IMR-90 (cell line): Measurements from ENCODE around the gene XYLT2. TPM values are rescaled to one million over a fixed set of nuclear protein-coding genes. Genes with fewer than 3 reads are reported as not detected.

Experiments
- MXI1 ChIP-seq: IDR thresholded peaks from 2 replicates; pipeline ENCODE4 v1.6.1; 2012; ENCODE audit warnings: low read depth, mild to moderate bottlenecking, low read length, moderate library complexity, borderline replicate concordance
- RAD21 ChIP-seq: IDR thresholded peaks from 2 replicates; pipeline ENCODE4 v1.6.1; 2012; ENCODE audit warnings: low read length, improper control_type of control experiment
- RFX5 ChIP-seq: IDR thresholded peaks from 2 replicates; pipeline ENCODE4 v1.8.0; 2012; ENCODE audit warnings: low read depth, mild to moderate bottlenecking, low read length, moderate library complexity
- polyA plus RNA-seq, 3 experiments: library from polyadenylated mRNA; depleted of rRNA; stranded (reverse); fragments of >200 nt; gene quantifications; 2 replicates each; pipeline ENCODE4 v1.2.3, GENCODE V29; 2012; ENCODE audit warnings: low replicate concordance in 1 of 3
- total RNA-seq: library from RNA; depleted of rRNA; stranded (reverse); fragments of >200 nt; gene quantifications from 2 replicates; pipeline ENCODE4 v1.2.3, GENCODE V29; 2012
- TF ChIP-seq, protein P1 (sequence below): fragments of 150-350 bp; IDR thresholded peaks from 2 replicates; pipeline ENCODE4 v1.6.1; 2017; ENCODE audit warnings: mild to moderate bottlenecking, antibody characterized with exemption, low read length, low read depth
- TF ChIP-seq, protein P2 (sequence below): fragments of 150-350 bp; IDR thresholded peaks from 2 replicates; pipeline ENCODE4 v1.6.1; 2016; ENCODE audit warnings: low read depth, mild to moderate bottlenecking, low read length, moderate library complexity, borderline replicate concordance

The XYLT2 gene
- total and polyA plus RNA-seq, 2 of the 4 experiments (the other 2 are of a cell fraction): 27.7 to 31.9 TPM

DNA sequence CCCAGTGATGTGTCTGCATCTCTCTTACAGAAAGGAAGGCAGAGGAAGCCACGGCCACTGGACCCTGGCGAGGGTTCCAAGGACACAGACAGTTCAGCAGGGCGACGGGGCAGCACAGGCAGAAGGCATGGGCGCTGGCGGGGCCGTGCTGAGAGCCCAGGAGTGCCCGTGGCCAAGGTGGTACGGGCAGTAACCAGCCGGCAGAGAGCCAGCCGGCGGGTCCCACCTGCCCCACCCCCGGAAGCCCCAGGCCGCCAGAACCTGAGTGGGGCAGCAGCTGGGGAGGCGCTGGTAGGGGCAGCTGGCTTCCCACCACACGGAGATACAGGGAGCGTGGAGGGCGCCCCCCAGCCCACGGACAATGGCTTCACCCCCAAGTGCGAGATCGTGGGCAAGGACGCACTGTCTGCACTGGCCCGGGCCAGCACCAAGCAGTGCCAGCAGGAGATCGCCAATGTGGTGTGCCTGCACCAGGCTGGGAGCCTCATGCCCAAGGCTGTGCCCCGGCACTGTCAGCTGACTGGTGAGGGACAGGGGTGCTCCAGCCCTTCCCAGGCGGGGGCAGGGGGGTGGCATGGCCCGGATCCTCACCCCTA, 7.8 kb downstream of the XYLT2 start (continued):
- TF ChIP-seq, protein P1, sequence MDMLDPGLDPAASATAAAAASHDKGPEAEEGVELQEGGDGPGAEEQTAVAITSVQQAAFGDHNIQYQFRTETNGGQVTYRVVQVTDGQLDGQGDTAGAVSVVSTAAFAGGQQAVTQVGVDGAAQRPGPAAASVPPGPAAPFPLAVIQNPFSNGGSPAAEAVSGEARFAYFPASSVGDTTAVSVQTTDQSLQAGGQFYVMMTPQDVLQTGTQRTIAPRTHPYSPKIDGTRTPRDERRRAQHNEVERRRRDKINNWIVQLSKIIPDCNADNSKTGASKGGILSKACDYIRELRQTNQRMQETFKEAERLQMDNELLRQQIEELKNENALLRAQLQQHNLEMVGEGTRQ: no peak
- TF ChIP-seq RAD21: no peak
- TF ChIP-seq MXI1: no peak
- no peak for TF ChIP-seq RFX5
- TF ChIP-seq, protein P2, sequence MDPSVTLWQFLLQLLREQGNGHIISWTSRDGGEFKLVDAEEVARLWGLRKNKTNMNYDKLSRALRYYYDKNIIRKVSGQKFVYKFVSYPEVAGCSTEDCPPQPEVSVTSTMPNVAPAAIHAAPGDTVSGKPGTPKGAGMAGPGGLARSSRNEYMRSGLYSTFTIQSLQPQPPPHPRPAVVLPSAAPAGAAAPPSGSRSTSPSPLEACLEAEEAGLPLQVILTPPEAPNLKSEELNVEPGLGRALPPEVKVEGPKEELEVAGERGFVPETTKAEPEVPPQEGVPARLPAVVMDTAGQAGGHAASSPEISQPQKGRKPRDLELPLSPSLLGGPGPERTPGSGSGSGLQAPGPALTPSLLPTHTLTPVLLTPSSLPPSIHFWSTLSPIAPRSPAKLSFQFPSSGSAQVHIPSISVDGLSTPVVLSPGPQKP: no peak
